WTC11 (cell line): Measurements from ENCODE around the gene VWC2. TPM values are rescaled to one million over a fixed set of nuclear protein-coding genes. Genes with fewer than 3 reads are reported as not detected.

Experiments used
- ATAC-seq: fragments of 200-7000 bp; cut with Tn5 transposase; 2 replicates; pipeline ENCODE4 v1.10.0; 2021; ENCODE audit warnings: mild to moderate bottlenecking, moderate library complexity
- CTCF ChIA-PET: fragments of 300-600 bp; sonication (Branson Sonifier 250); formaldehyde crosslinking; loops from one replicate; lab custom pipeline; 2021; ENCODE audit warnings: antibody characterized with exemption; lab: Charles Lee
- POLR2A ChIA-PET: fragments of 350-600 bp; sonication (Branson Sonifier 250); formaldehyde crosslinking; loops from one replicate; lab custom pipeline; 2021; ENCODE audit warnings: antibody characterized with exemption; lab: Charles Lee
- DNase-seq: peaks from one replicate; pipeline ENCODE4 v3.0.0; 2021; ENCODE audit warnings: low spot score
- H3K27ac Mint-ChIP-seq: 2 replicates; pipeline ENCODE4 v1.8.0; 2021; ENCODE audit warnings: mixed read lengths
- H3K27me3 Mint-ChIP-seq: 2 replicates; pipeline ENCODE4 v1.8.0; 2021; ENCODE audit warnings: low read depth, mild to moderate bottlenecking, moderate library complexity, mixed read lengths
- H3K36me3 Mint-ChIP-seq: 2 replicates; pipeline ENCODE4 v1.8.0; 2021; ENCODE audit warnings: mixed read lengths
- H3K4me1 Mint-ChIP-seq: 2 replicates; pipeline ENCODE4 v1.8.0; 2022; ENCODE audit warnings: mixed read lengths
- H3K4me3 Mint-ChIP-seq: 2 replicates; pipeline ENCODE4 v1.8.0; 2021; ENCODE audit warnings: mild to moderate bottlenecking, moderate library complexity, mixed read lengths
- H3K9me3 Mint-ChIP-seq: 2 replicates; pipeline ENCODE4 v1.8.0; 2021; ENCODE audit warnings: mixed read lengths
- AR ChIP-seq: fragments of 250-450 bp; sonication (Bioruptor Pico); IDR thresholded peaks from 2 replicates; pipeline ENCODE4 v1.9.0; 2021; ENCODE audit warnings: mild to moderate bottlenecking
- ESRRA ChIP-seq: sonication (generic); formaldehyde crosslinking; IDR thresholded peaks from 2 replicates; pipeline ENCODE4 v1.8.1; 2022; ENCODE audit warnings: mild to moderate bottlenecking, missing genetic modification reagents, borderline replicate concordance
- PRDM15 ChIP-seq: sonication (generic); formaldehyde crosslinking; IDR thresholded peaks from 2 replicates; pipeline ENCODE4 v1.8.0; 2022; ENCODE audit warnings: missing genetic modification reagents
- ZBTB21 ChIP-seq: sonication (generic); formaldehyde crosslinking; IDR thresholded peaks from 2 replicates; pipeline ENCODE4 v1.8.1; 2023; ENCODE audit warnings: mild to moderate bottlenecking, missing genetic modification reagents, borderline replicate concordance
- ZNF138 ChIP-seq: sonication (generic); formaldehyde crosslinking; conservative IDR thresholded peaks from 2 replicates; pipeline ENCODE4 v1.8.1; 2022; ENCODE audit warnings: mild to moderate bottlenecking, moderate library complexity, missing genetic modification reagents
- ZNF232 ChIP-seq: sonication (generic); formaldehyde crosslinking; IDR thresholded peaks from 2 replicates; pipeline ENCODE4 v1.8.0; 2022; ENCODE audit warnings: mild to moderate bottlenecking, missing genetic modification reagents
- ZNF423 ChIP-seq: fragments of 250-450 bp; sonication (Bioruptor Pico); IDR thresholded peaks from 2 replicates; pipeline ENCODE4 v2.1.2; 2022; ENCODE audit warnings: mild to moderate bottlenecking, moderate library complexity
- total RNA-seq: library from RNA; stranded (reverse); gene quantifications from 3 replicates; pipeline ENCODE4 v1.2.3, GENCODE V29; 2021
- TF ChIP-seq, protein P1 (sequence below): sonication (generic); formaldehyde crosslinking; IDR thresholded peaks from 2 replicates; pipeline ENCODE4 v1.8.0; 2023; ENCODE audit warnings: mild to moderate bottlenecking, missing genetic modification reagents
- TF ChIP-seq, protein P2 (sequence below): sonication (generic); formaldehyde crosslinking; IDR thresholded peaks from 2 replicates; pipeline ENCODE4 v1.8.1; 2023; ENCODE audit warnings: mild to moderate bottlenecking, missing genetic modification reagents, moderate library complexity
- TF ChIP-seq, protein P3 (sequence below): sonication (generic); formaldehyde crosslinking; IDR thresholded peaks from 2 replicates; pipeline ENCODE4 v1.8.1; 2022; ENCODE audit warnings: mild to moderate bottlenecking, moderate library complexity, missing genetic modification reagents
- TF ChIP-seq, protein P4 (sequence below): fragments of 250-450 bp; sonication (Bioruptor Pico); conservative IDR thresholded peaks from 2 replicates; pipeline ENCODE4 v1.9.0; 2021; ENCODE audit warnings: mild to moderate bottlenecking
- TF ChIP-seq, protein P5 (sequence below): sonication (generic); formaldehyde crosslinking; IDR thresholded peaks from 2 replicates; pipeline ENCODE4 v1.8.1; 2023; ENCODE audit warnings: mild to moderate bottlenecking, moderate library complexity, missing genetic modification reagents

The VWC2 gene
- total RNA-seq, 1 experiment from 2014 or later = 0.79 TPM

DNA sequence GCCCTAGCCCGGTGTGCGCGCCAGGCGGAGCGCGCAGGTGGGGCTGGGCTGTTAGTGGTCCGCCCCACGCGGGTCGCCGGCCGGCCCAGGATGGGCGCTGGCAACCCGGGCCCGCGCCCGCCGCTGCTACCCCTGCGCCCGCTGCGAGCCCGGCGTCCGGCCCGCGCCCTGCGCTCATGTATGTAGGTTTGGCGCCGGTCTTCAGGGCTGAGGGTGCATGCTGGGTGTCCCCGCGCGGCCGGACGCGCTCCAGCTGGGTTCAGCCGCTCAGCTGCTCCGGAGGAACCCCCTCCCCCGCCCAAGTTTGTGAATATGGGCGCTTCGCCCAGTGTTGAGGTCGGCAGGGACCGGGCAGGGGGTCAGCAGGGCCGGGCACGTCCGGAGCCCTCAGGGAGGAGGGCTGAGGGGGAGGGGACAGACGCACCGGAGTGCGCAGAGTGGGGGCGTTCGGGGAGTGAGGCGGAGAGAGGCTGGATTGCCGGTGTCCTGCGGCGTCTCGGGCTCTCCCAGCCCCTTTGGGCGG is 559 bp downstream of the VWC2 start (continued):
- TF ChIP-seq ZNF423 = peak; percentile 42; the same call in 1 of the 2 replicates
- TF ChIP-seq, protein P1, sequence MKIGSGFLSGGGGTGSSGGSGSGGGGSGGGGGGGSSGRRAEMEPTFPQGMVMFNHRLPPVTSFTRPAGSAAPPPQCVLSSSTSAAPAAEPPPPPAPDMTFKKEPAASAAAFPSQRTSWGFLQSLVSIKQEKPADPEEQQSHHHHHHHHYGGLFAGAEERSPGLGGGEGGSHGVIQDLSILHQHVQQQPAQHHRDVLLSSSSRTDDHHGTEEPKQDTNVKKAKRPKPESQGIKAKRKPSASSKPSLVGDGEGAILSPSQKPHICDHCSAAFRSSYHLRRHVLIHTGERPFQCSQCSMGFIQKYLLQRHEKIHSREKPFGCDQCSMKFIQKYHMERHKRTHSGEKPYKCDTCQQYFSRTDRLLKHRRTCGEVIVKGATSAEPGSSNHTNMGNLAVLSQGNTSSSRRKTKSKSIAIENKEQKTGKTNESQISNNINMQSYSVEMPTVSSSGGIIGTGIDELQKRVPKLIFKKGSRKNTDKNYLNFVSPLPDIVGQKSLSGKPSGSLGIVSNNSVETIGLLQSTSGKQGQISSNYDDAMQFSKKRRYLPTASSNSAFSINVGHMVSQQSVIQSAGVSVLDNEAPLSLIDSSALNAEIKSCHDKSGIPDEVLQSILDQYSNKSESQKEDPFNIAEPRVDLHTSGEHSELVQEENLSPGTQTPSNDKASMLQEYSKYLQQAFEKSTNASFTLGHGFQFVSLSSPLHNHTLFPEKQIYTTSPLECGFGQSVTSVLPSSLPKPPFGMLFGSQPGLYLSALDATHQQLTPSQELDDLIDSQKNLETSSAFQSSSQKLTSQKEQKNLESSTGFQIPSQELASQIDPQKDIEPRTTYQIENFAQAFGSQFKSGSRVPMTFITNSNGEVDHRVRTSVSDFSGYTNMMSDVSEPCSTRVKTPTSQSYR (CRISPR knock-in tag) = 0 out of 2 replicates have a peak, but pooled peaks have one; percentile 35
- TF ChIP-seq, protein P2, sequence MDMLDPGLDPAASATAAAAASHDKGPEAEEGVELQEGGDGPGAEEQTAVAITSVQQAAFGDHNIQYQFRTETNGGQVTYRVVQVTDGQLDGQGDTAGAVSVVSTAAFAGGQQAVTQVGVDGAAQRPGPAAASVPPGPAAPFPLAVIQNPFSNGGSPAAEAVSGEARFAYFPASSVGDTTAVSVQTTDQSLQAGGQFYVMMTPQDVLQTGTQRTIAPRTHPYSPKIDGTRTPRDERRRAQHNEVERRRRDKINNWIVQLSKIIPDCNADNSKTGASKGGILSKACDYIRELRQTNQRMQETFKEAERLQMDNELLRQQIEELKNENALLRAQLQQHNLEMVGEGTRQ = 0 out of 2 replicates have a peak, but pooled peaks have one; percentile 1

GRCh38 chr7:49774459-49775064 is 1.1 kb downstream of the VWC2 start:
- no peak overlapping the region for H3K27ac Mint-ChIP-seq
- CTCF ChIA-PET = interaction anchor here (0.6 to 3.3 kb wide), 2 partner anchors 16 to 1438 kb away, joined by 3 to 39 read pairs; no protein-coding TSS in a partner anchor
- H3K36me3 Mint-ChIP-seq = peaks cover 3% of the 10 kb centered on the region; the same call in 1 of the 2 replicates
- H3K4me1 Mint-ChIP-seq = peaks cover 40% of the 10 kb centered on the region
- POLR2A ChIA-PET = no interaction called here
- H3K4me3 Mint-ChIP-seq = peak overlapping the region; percentile 87
- ATAC-seq (peak; percentile 30), DNase-seq (peak; percentile 51)
- peaks cover 72% of the 10 kb centered on the region for H3K27me3 Mint-ChIP-seq
- no peak for TF ChIP-seq ZBTB21 (CRISPR knock-in tag)
- TF ChIP-seq, protein P3, sequence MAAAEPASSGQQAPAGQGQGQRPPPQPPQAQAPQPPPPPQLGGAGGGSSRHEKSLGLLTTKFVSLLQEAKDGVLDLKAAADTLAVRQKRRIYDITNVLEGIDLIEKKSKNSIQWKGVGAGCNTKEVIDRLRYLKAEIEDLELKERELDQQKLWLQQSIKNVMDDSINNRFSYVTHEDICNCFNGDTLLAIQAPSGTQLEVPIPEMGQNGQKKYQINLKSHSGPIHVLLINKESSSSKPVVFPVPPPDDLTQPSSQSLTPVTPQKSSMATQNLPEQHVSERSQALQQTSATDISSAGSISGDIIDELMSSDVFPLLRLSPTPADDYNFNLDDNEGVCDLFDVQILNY (CRISPR knock-in tag) = 0 out of 2 replicates have a peak, but pooled peaks have one; percentile 2
- peaks cover 3% of the 10 kb centered on the region for H3K9me3 Mint-ChIP-seq

DNA sequence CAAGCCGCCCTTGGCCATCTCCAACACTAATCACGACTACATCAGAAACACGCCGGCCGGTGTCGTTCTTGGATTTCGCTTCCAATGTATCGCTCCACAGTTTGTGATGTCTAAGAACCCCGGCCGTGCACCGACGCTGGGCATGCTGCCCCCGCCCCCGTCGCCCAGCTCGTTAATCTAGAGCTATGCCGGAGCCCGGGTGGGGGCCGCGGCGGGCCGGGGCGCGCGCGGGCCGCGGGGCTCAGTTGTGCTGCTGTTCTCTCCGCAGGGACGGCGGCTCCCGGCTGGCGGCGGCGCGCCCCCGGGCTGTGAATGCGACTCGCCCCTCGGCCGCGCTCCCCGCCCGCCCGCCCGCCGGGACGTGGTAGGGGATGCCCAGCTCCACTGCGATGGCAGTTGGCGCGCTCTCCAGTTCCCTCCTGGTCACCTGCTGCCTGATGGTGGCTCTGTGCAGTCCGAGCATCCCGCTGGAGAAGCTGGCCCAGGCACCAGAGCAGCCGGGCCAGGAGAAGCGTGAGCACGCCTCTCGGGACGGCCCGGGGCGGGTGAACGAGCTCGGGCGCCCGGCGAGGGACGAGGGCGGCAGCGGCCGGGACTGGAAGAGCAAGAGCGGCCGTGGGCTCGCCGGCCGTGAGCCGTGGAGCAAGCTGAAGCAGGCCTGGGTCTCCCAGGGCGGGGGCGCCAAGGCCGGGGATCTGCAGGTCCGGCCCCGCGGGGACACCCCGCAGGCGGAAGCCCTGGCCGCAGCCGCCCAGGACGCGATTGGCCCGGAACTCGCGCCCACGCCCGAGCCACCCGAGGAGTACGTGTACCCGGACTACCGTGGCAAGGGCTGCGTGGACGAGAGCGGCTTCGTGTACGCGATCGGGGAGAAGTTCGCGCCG is 1.9 kb downstream of the VWC2 start:
- peak; percentile 8; the same call in 1 of the 2 replicates for ATAC-seq
- Mint-ChIP-seq H3K27ac (no peak overlapping the region), H3K36me3 (peaks cover 9% of the 10 kb centered on the region; the same call in 1 of the 2 replicates), H3K4me1 (peaks cover 36% of the 10 kb centered on the region), H3K27me3 (peaks cover 66% of the 10 kb centered on the region), H3K9me3 (peaks cover 10% of the 10 kb centered on the region), H3K4me3 (peak overlapping the region; percentile 87)
- TF ChIP-seq, protein P4, sequence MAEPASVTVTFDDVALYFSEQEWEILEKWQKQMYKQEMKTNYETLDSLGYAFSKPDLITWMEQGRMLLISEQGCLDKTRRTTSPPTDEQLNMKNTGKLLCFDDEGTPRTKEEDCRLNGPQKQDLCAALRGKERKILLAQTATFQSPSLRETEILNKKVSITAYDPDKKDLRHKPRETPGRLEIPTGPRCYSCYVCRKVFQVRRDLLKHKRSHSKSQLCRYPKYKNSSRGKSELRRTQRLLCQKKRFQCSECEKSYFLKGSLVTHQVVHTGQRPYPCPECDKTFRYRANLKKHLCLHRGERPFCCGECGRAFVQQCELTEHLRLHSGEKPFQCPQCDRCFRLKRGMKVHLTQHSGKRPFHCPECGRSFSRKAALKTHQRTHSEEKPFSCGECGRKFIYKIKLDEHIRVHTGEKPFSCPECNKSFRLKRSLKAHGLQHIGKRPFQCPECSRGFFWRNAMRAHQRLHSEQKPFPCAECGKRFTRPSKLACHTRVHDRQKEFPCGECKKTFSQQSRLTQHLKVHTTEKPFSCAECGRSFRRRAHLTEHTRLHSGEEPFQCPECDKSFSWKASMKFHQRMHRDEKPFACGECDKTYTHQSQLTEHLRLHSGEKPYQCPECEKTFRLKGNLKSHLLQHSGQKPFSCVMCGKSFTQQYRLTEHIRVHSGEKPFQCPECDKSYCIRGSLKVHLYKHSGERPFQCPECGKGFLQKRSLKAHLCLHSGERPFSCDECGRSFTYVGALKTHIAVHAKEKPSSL (CRISPR knock-in tag) = no peak
- TF ChIP-seq ESRRA (CRISPR knock-in tag) (0 out of 2 replicates have a peak, but pooled peaks have one; percentile 41), ZNF138 (CRISPR knock-in tag) (0 out of 2 replicates have a peak, but pooled peaks have one; percentile 35), ZNF232 (CRISPR knock-in tag) (no peak), PRDM15 (CRISPR knock-in tag) (no peak), AR (CRISPR knock-in tag) (no peak)
- TF ChIP-seq, protein P5, sequence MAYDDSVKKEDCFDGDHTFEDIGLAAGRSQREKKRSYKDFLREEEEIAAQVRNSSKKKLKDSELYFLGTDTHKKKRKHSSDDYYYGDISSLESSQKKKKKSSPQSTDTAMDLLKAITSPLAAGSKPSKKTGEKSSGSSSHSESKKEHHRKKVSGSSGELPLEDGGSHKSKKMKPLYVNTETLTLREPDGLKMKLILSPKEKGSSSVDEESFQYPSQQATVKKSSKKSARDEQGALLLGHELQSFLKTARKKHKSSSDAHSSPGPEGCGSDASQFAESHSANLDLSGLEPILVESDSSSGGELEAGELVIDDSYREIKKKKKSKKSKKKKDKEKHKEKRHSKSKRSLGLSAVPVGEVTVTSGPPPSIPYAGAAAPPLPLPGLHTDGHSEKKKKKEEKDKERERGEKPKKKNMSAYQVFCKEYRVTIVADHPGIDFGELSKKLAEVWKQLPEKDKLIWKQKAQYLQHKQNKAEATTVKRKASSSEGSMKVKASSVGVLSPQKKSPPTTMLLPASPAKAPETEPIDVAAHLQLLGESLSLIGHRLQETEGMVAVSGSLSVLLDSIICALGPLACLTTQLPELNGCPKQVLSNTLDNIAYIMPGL (CRISPR knock-in tag) = peak; percentile 38; the same call in 1 of the 2 replicates
- DNase-seq = peak; percentile 35
- CTCF ChIA-PET = interaction anchor here (0.6 to 3.3 kb wide), 6 partner anchors 15 to 1438 kb away, joined by 3 to 39 read pairs (median 4); no protein-coding TSS in a partner anchor
- POLR2A ChIA-PET = no interaction called here
